Endothelial cell of umbilical vein (primary cell): ENCODE measurements around the gene EP400. TPM values are rescaled to one million over a fixed set of nuclear protein-coding genes. Genes with fewer than 3 reads are reported as not detected.

Experiments
- BruUV-seq: library from RNA; stranded (reverse); fragments of 400-500 nt; replicated peaks from 2 replicates; lab custom pipeline; 2021; lab: Mats Ljungman, UMichigan
- CTCF ChIA-PET: fragments of 300-600, 350-600 bp; sonication (Branson Sonifier 250); formaldehyde crosslinking; loops from one replicate; lab custom pipeline; 2021; ENCODE audit warnings: antibody characterized with exemption, inconsistent platforms; lab: Charles Lee
- POLR2A ChIA-PET: fragments of 300-600, 350-600 bp; sonication (Branson Sonifier 250); formaldehyde crosslinking; loops from one replicate; lab custom pipeline; 2021; ENCODE audit warnings: antibody characterized with exemption, inconsistent platforms; lab: Charles Lee
- DNase-seq: peaks from one replicate; pipeline ENCODE4 v3.0.0-alpha.2; 2011; ENCODE audit warnings: low read depth, low spot score
- FAIRE-seq: peaks from 2 replicates; lab custom pipeline; 2011; peaks lifted over from hg19 to GRCh38; lab: Jason Lieb, UNC
- H2AFZ ChIP-seq: 2 replicates; pipeline ENCODE4 v1.6.0; 2012; ENCODE audit warnings: low read depth, low read length, control low read depth, inconsistent platforms
- H3K27ac ChIP-seq: 2 replicates; pipeline ENCODE4 v1.5.1; 2011; ENCODE audit warnings: low read depth, mild to moderate bottlenecking, control low read depth, low read length, moderate library complexity; ENCODE audit not compliant: insufficient read depth
- H3K27me3 ChIP-seq, 2 experiments: 2 replicates each; pipeline versions ENCODE4 v1.6.0 to v1.6.1; 2011; ENCODE audit warnings: low read length in 2 of 2, mixed read lengths in 1 of 2; ENCODE audit not compliant: control insufficient read depth in 2 of 2, insufficient read depth in 2 of 2
- H3K36me3 ChIP-seq, 2 experiments: 2 replicates in 1 of 2; 3 replicates in 1 of 2; pipeline ENCODE4 v1.5.1; 2011; ENCODE audit warnings: low read length in 2 of 2, mild to moderate bottlenecking in 1 of 2, moderate library complexity in 1 of 2; ENCODE audit not compliant: control insufficient read depth in 2 of 2, insufficient read depth in 2 of 2; ENCODE audit errors: extremely low read depth in 1 of 2
- H3K4me1 ChIP-seq: 3 replicates; pipeline ENCODE4 v1.5.1; 2011; ENCODE audit warnings: mild to moderate bottlenecking, low read length; ENCODE audit not compliant: control insufficient read depth, insufficient read depth; ENCODE audit errors: extremely low read depth
- H3K4me2 ChIP-seq: 2 replicates; pipeline ENCODE4 v1.6.1; 2011; ENCODE audit warnings: low read length, control low read depth, mixed read lengths; ENCODE audit not compliant: insufficient read depth
- H3K4me3 ChIP-seq, 3 experiments: fragments of 200-600 bp in 1 of 3; sonication (generic), shearing (Covaris generic) in 1 of 3; replicated peaks in 1 of 3; 2 replicates each; pipeline ENCODE4 v1.5.1; 2011 to 2016; ENCODE audit warnings: control low read depth in 3 of 3, low read length in 3 of 3, mild to moderate bottlenecking in 2 of 3, inconsistent platforms in 1 of 3, low read depth in 1 of 3, moderate library complexity in 1 of 3; ENCODE audit not compliant: insufficient read depth in 1 of 3
- H3K79me2 ChIP-seq: 2 replicates; pipeline ENCODE4 v1.6.0; 2012; ENCODE audit warnings: low read length, inconsistent platforms; ENCODE audit not compliant: control insufficient read depth, insufficient read depth
- H3K9ac ChIP-seq: replicated peaks from 2 replicates; pipeline ENCODE3; 2011; ENCODE audit warnings: low read length, control low read depth; ENCODE audit not compliant: insufficient read depth; ENCODE audit errors: extremely low read depth
- H3K9me1 ChIP-seq: replicated peaks from 3 replicates; pipeline ENCODE4 v1.6.0; 2011; ENCODE audit warnings: mild to moderate bottlenecking, low read length; ENCODE audit not compliant: control insufficient read depth, insufficient read depth; ENCODE audit errors: extremely low read depth
- H3K9me3 ChIP-seq: replicated peaks from 2 replicates; pipeline ENCODE4 v1.5.1; 2012; ENCODE audit warnings: low read length, inconsistent platforms; ENCODE audit not compliant: control insufficient read depth, insufficient read depth
- H4K20me1 ChIP-seq: replicated peaks from 2 replicates; pipeline ENCODE3; 2011; ENCODE audit warnings: mild to moderate bottlenecking, low read length; ENCODE audit not compliant: control insufficient read depth, insufficient read depth; ENCODE audit errors: extremely low read depth
- CTCF ChIP-seq, 2 donors: IDR thresholded peaks; 1 replicate in 1 of 2; 2 replicates in 1 of 2; pipeline ENCODE4 v1.5.1; 2011; ENCODE audit warnings: low read length in 2 of 2, mild to moderate bottlenecking in 2 of 2, moderate library complexity in 2 of 2, control low read depth in 1 of 2, inconsistent platforms in 1 of 2, low read depth in 1 of 2; ENCODE audit not compliant: insufficient read depth in 1 of 2; ENCODE audit errors: extremely low read depth in 1 of 2
- EZH2 ChIP-seq: IDR thresholded peaks from 2 replicates; pipeline ENCODE4 v1.6.1; 2012; ENCODE audit warnings: borderline replicate concordance, low read depth, mild to moderate bottlenecking, moderate library complexity, low read length, inconsistent platforms; ENCODE audit not compliant: severe bottlenecking
- FOS ChIP-seq: IDR thresholded peaks from 2 replicates; pipeline ENCODE4 v1.6.1; 2011; ENCODE audit warnings: mild to moderate bottlenecking, low read length, moderate library complexity, borderline replicate concordance; ENCODE audit not compliant: insufficient read depth
- GATA2 ChIP-seq: IDR thresholded peaks from 2 replicates; pipeline ENCODE4 v1.7.0; 2011; ENCODE audit warnings: low read depth, mild to moderate bottlenecking, moderate library complexity, mixed read lengths, low read length; ENCODE audit not compliant: insufficient read length, insufficient read depth
- JUN ChIP-seq: IDR thresholded peaks from 2 replicates; pipeline ENCODE4 v1.6.1; 2011; ENCODE audit warnings: borderline replicate concordance, low read depth; ENCODE audit not compliant: insufficient read length, insufficient read depth
- MAX ChIP-seq: IDR thresholded peaks from 2 replicates; pipeline ENCODE4 v1.6.1; 2011; ENCODE audit not compliant: insufficient read depth, insufficient read length
- MYC ChIP-seq: IDR thresholded peaks from one replicate; pipeline ENCODE4 v1.6.1; 2011; ENCODE audit warnings: mild to moderate bottlenecking, low read depth, low read length
- POLR2A ChIP-seq: IDR thresholded peaks from 2 replicates; pipeline ENCODE4 v1.6.1; 2012; ENCODE audit warnings: low read depth, mild to moderate bottlenecking, control low read depth, low read length
- POLR2AphosphoS5 ChIP-seq: IDR thresholded peaks from 2 replicates; pipeline ENCODE4 v1.6.1; 2012; ENCODE audit warnings: low read depth, mild to moderate bottlenecking, control low read depth, low read length, moderate library complexity; ENCODE audit not compliant: insufficient read depth
- dilution Hi-C: fragments of 300-500 bp; cut with MboI; formaldehyde crosslinking; loops from one replicate; pipeline ENCODE4 v1.15.0; 2019; ENCODE audit warnings: low sequenced_read_pairs; ENCODE audit not compliant: extremely low pct_ligation_motif_present
- intact Hi-C: fragments of 100-400 bp; cut with micrococcal nuclease; formaldehyde crosslinking; loops from one replicate; pipeline ENCODE4 v1.10.0; 2022
- polyA plus RNA-seq, 4 experiments: library from polyadenylated mRNA; depleted of rRNA in 3 of 4; stranded (reverse) in 3 of 4; unstranded in 1 of 4; fragments of >200 nt; gene quantifications; 2 replicates each; pipeline versions ENCODE4 v1.2.1 to v1.2.3, GENCODE V29; 2011 to 2012; ENCODE audit warnings: missing spikeins in 1 of 4
- total RNA-seq: library from RNA; stranded (reverse); gene quantifications from 2 replicates; pipeline ENCODE4 v1.2.3, GENCODE V29; 2021

Gene EP400
- total and polyA plus RNA-seq, 2 donors (not counting 3 experiments of a cell fraction or from before 2014, with no cell fraction given), result 9.0 to 57.7 TPM

GRCh38 chr12:131900397-131900796 lies 49.3 kb upstream of the EP400 start:
- no peaks in the 10 kb centered on the region for H4K20me1 ChIP-seq
- H3K4me3 ChIP-seq, result no peak overlapping the region
- DNase-seq (no peak), FAIRE-seq (no peak)
- H3K4me1 ChIP-seq, result peaks cover 6% of the 10 kb centered on the region
- H3K9me1 ChIP-seq, result no peaks in the 10 kb centered on the region
- no TSS peak for BruUV-seq
- H3K9ac ChIP-seq, result no peak overlapping the region
- H3K9me3 ChIP-seq, result no peaks in the 10 kb centered on the region
- no peak overlapping the region for H3K27ac ChIP-seq
- CTCF ChIA-PET, result no interaction called here
- POLR2A ChIA-PET, result no interaction called here
- TF ChIP-seq JUN, result no peak
- TF ChIP-seq MYC, result no peak
- no peak for TF ChIP-seq EZH2
- TF ChIP-seq POLR2AphosphoS5, result no peak
- no peak for TF ChIP-seq GATA2
- no peak for TF ChIP-seq FOS
- H3K27me3 ChIP-seq, result no peaks in the 10 kb centered on the region
- peaks cover 2% of the 10 kb centered on the region for H3K79me2 ChIP-seq
- no peak overlapping the region for H2AFZ ChIP-seq
- peaks cover 0 to 5% of the 10 kb centered on the region in 2 experiments for H3K36me3 ChIP-seq
- no peak overlapping the region for H3K4me2 ChIP-seq
- dilution Hi-C loops (no loop called here), intact Hi-C loops (no loop called here)

GRCh38 chr12:131901431-131902331 lies 48.1 kb upstream of the EP400 start:
- FAIRE-seq, result no peak
- dilution Hi-C loops (no loop called here), intact Hi-C loops (no loop called here)
- H3K36me3 ChIP-seq, result peaks cover 0 to 5% of the 10 kb centered on the region in 2 experiments
- TF ChIP-seq CTCF (IDR thresholded peaks at IDR 0.05; ENCODE audit: extremely low read depth in 1 of 2, insufficient read depth in 1 of 2, low read depth in 1 of 2, low read length in 2 of 2), result no peak
- TF ChIP-seq GATA2, result no peak
- TF ChIP-seq MYC, result no peak
- no peak for TF ChIP-seq POLR2A
- TF ChIP-seq EZH2, result no peak
- no peak for TF ChIP-seq FOS
- TF ChIP-seq POLR2AphosphoS5, result no peak
- no peak for TF ChIP-seq MAX
- TF ChIP-seq JUN, result no peak
- H3K79me2 ChIP-seq, result no peaks in the 10 kb centered on the region
- no peaks in the 10 kb centered on the region for H4K20me1 ChIP-seq
- no peak overlapping the region for H2AFZ ChIP-seq
- H3K27me3 ChIP-seq, result no peaks in the 10 kb centered on the region
- no peak overlapping the region for H3K4me3 ChIP-seq
- H3K4me2 ChIP-seq, result no peak overlapping the region
- H3K9me3 ChIP-seq, result no peaks in the 10 kb centered on the region
- no peak for DNase-seq
- H3K9me1 ChIP-seq, result no peaks in the 10 kb centered on the region
- no peak overlapping the region for H3K9ac ChIP-seq
- no peak overlapping the region for H3K27ac ChIP-seq
- no peaks in the 10 kb centered on the region for H3K4me1 ChIP-seq
- ChIA-PET POLR2A (no interaction called here), CTCF (no interaction called here)
- no TSS peak for BruUV-seq
